Neuronal stem cell (in vitro differentiated cells): ENCODE measurements around the gene LGALS3BP.

Source experiments
- DNase-seq: peaks from one replicate; pipeline ENCODE4 v3.0.0-alpha.2; 2013; ENCODE audit warnings: low spot score
- H2AFZ ChIP-seq: one replicate; pipeline ENCODE4 v1.6.1; 2013; ENCODE audit warnings: mild to moderate bottlenecking, low read length, inconsistent platforms
- H2AK5ac ChIP-seq: 2 replicates; pipeline ENCODE4 v1.6.1; 2013; ENCODE audit warnings: low read depth, mild to moderate bottlenecking, inconsistent platforms, low read length, moderate library complexity, mixed read lengths
- H2BK120ac ChIP-seq: 2 replicates; pipeline ENCODE4 v1.6.1; 2013; ENCODE audit warnings: low read depth, mild to moderate bottlenecking, inconsistent platforms, low read length, moderate library complexity, mixed read lengths
- H2BK12ac ChIP-seq: one replicate; pipeline ENCODE4 v1.6.1; 2013; ENCODE audit warnings: low read length, inconsistent platforms
- H2BK15ac ChIP-seq: 2 replicates; pipeline ENCODE4 v1.6.1; 2013; ENCODE audit warnings: mild to moderate bottlenecking, low read length, inconsistent platforms, mixed read lengths
- H2BK5ac ChIP-seq: one replicate; pipeline ENCODE4 v1.6.1; 2013; ENCODE audit warnings: inconsistent platforms, mild to moderate bottlenecking, low read length, moderate library complexity
- H3K14ac ChIP-seq: one replicate; pipeline ENCODE4 v1.6.1; 2013; ENCODE audit warnings: low read length, inconsistent platforms
- H3K18ac ChIP-seq: 2 replicates; pipeline ENCODE4 v1.6.1; 2013; ENCODE audit warnings: low read length, inconsistent platforms
- H3K23ac ChIP-seq: 2 replicates; pipeline ENCODE4 v1.6.1; 2013; ENCODE audit warnings: low read depth, mild to moderate bottlenecking, mixed read lengths, low read length, inconsistent platforms; ENCODE audit not compliant: poor library complexity
- H3K27ac ChIP-seq: replicated peaks from 3 replicates; pipeline ENCODE4 v1.5.1; 2013; ENCODE audit warnings: low read length, inconsistent platforms
- H3K27me3 ChIP-seq, 3 experiments: 2 replicates each; pipeline ENCODE4 v1.6.1; 2013; ENCODE audit warnings: low read length in 3 of 3, mild to moderate bottlenecking in 2 of 3, inconsistent platforms in 1 of 3, low read depth in 1 of 3, mixed read lengths in 1 of 3, moderate library complexity in 1 of 3; ENCODE audit not compliant: control insufficient read depth in 3 of 3, insufficient read depth in 3 of 3
- H3K36me3 ChIP-seq, 2 donors: replicated peaks in 1 of 2; 2 replicates each; pipeline ENCODE4 v1.6.1; 2013; ENCODE audit warnings: low read length in 2 of 2; ENCODE audit not compliant: control insufficient read depth in 2 of 2, insufficient read depth in 2 of 2
- H3K4ac ChIP-seq: 2 replicates; pipeline ENCODE4 v1.6.1; 2013; ENCODE audit warnings: inconsistent platforms, mild to moderate bottlenecking, low read length, moderate library complexity
- H3K4me1 ChIP-seq, 2 donors: 1 replicate in 1 of 2; 2 replicates in 1 of 2; pipeline ENCODE4 v1.6.1; 2013; ENCODE audit warnings: low read length in 2 of 2, low read depth in 1 of 2; ENCODE audit not compliant: control insufficient read depth in 2 of 2, insufficient read depth in 1 of 2
- H3K4me2 ChIP-seq: one replicate; pipeline ENCODE4 v1.6.1; 2013; ENCODE audit warnings: mild to moderate bottlenecking, low read length, inconsistent platforms; ENCODE audit not compliant: insufficient read depth, poor library complexity, severe bottlenecking
- H3K4me3 ChIP-seq, 2 donors: 2 replicates each; pipeline ENCODE4 v1.5.1; 2013; ENCODE audit warnings: low read length in 2 of 2, mild to moderate bottlenecking in 2 of 2, inconsistent platforms in 1 of 2, moderate library complexity in 1 of 2
- H3K79me1 ChIP-seq: one replicate; pipeline ENCODE4 v1.6.1; 2013; ENCODE audit warnings: low read depth, mild to moderate bottlenecking, inconsistent platforms, low read length, moderate library complexity
- H3K9ac ChIP-seq: one replicate; pipeline ENCODE4 v1.6.1; 2013; ENCODE audit warnings: mild to moderate bottlenecking, low read depth, low read length, inconsistent platforms; ENCODE audit not compliant: poor library complexity
- H3K9me3 ChIP-seq, 2 donors: replicated peaks in 1 of 2; 2 replicates each; pipeline versions ENCODE3 to v1.6.1; 2013; ENCODE audit warnings: low read length in 2 of 2, mild to moderate bottlenecking in 2 of 2, inconsistent platforms in 1 of 2, low read depth in 1 of 2, mixed read lengths in 1 of 2, moderate library complexity in 1 of 2; ENCODE audit not compliant: control insufficient read depth in 2 of 2, insufficient read depth in 1 of 2
- H4K8ac ChIP-seq: one replicate; pipeline ENCODE4 v1.6.1; 2013; ENCODE audit warnings: low read depth, mild to moderate bottlenecking, inconsistent platforms, low read length, moderate library complexity
- H4K91ac ChIP-seq: one replicate; pipeline ENCODE4 v1.6.1; 2013; ENCODE audit warnings: low read length, low read depth, mild to moderate bottlenecking, inconsistent platforms; ENCODE audit not compliant: poor library complexity
- WGBS, 2 donors: extraction: QIAGEN DNeasy Blood & Tissue Kit; methylation state at CpG; one replicate each; pipeline ENCODE4 v1.1.7; 2013; ENCODE audit warnings: missing lambda C conversion rate in 2 of 2, mixed read lengths in 1 of 2; ENCODE audit not compliant: insufficient read length in 2 of 2, insufficient replicate concordance in 1 of 2; ENCODE audit errors: extremely low coverage in 2 of 2; 5-methylcytosine and 5-hydroxymethylcytosine counted together

Gene LGALS3BP

DNA sequence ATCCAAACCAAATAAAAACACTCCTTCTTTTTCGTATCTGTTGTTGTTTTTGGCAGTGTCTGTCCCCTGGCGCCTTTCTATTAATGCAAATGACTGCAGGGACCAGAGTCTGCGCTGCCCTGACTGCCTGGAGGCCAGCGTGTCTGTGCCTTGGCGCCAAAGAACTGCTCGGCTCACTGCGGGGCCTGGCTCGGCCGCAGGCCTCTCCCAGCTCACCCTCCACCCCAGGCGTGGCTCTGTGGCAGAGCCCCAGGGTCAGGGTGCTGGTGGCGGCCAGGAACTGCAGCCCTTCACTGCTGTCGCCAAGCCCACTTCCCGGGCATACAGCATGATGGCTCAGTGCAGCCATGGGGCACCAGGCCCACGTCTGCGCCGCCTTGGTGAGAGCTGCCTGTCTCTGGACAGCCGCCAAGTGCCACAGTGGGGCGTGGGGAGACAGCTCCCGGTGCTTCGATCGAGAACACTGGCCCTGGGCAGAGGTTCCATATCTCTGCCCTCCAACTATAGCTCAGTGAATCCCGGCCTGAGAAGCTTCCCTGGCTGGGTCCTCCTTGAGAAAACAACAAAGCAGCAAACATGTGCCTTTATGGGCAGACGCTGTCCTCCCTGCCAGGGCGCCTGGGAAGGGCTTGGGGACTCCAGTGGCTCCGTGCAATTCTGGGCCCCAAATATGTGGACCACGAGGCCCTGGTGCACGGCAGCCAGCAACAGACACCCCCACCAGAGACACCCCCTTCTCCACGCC lies 18.8 kb upstream of the LGALS3BP start:
- Histone ChIP-seq H2BK15ac (no peak overlapping the region), H3K4me1 (peaks cover 0 to under 1% of the 10 kb centered on the region in 2 donors), H3K14ac (no peak overlapping the region), H3K36me3 (peaks cover 28 to 69% of the 10 kb centered on the region in 2 donors), H3K79me1 (peaks cover 26% of the 10 kb centered on the region), H3K23ac (peak overlapping the region; percentile 5), H3K18ac (no peak overlapping the region), H2BK5ac (no peak overlapping the region), H2AFZ (no peak overlapping the region), H3K27me3 (no peaks in the 10 kb centered on the region), H2BK12ac (no peak overlapping the region), H2AK5ac (no peak overlapping the region), H3K4ac (no peak overlapping the region), H3K27ac (no peak overlapping the region), H3K4me2 (no peak overlapping the region), H3K9me3 (peaks cover 0 to 2% of the 10 kb centered on the region in 2 donors), H4K91ac (no peak overlapping the region), H3K4me3 (no peak overlapping the region), H2BK120ac (no peak overlapping the region), H3K9ac (peak overlapping the region; percentile 9), H4K8ac (no peak overlapping the region)
- WGBS, 2 donors, result no CpG with 5 or more reads among the region's 28 CpGs
- no peak for DNase-seq

DNA sequence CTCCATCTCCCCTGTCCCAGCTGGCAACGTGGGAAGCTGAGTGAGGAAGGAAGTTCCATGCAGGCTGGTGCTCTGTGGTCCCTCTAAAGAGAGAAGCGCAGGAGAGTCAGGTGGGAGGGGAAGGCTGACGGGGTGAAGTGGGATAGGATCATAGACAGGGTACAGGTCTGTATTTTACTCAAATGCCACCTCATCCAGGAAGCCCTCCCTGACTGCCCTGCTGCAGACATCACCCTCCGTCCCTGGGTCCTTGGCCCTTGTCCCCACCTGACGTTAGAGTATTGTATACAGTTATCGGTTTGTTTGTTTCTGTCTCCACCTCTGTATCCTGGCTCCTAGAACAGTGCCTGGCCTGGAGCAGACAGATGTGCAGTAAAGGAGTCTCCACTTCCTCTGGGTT lies 18.2 kb upstream of the LGALS3BP start:
- Histone ChIP-seq H3K4ac (no peak overlapping the region), H2BK5ac (no peak overlapping the region), H3K27ac (no peak overlapping the region), H3K36me3 (peaks cover 31 to 75% of the 10 kb centered on the region in 2 donors), H3K14ac (no peak overlapping the region), H3K9me3 (peaks cover 0 to 3% of the 10 kb centered on the region in 2 donors), H3K4me3 (no peak overlapping the region), H3K4me1 (no peaks in the 10 kb centered on the region), H4K8ac (no peak overlapping the region), H3K9ac (no peak overlapping the region), H2BK120ac (no peak overlapping the region), H2AFZ (no peak overlapping the region), H4K91ac (no peak overlapping the region), H3K23ac (no peak overlapping the region), H3K18ac (no peak overlapping the region), H3K27me3 (no peaks in the 10 kb centered on the region), H3K4me2 (no peak overlapping the region), H2BK15ac (no peak overlapping the region), H2BK12ac (no peak overlapping the region), H2AK5ac (no peak overlapping the region), H3K79me1 (peaks cover 24% of the 10 kb centered on the region)
- DNase-seq, result no peak
- no CpG with 5 or more reads among the region's 6 CpGs for WGBS, 2 donors

DNA sequence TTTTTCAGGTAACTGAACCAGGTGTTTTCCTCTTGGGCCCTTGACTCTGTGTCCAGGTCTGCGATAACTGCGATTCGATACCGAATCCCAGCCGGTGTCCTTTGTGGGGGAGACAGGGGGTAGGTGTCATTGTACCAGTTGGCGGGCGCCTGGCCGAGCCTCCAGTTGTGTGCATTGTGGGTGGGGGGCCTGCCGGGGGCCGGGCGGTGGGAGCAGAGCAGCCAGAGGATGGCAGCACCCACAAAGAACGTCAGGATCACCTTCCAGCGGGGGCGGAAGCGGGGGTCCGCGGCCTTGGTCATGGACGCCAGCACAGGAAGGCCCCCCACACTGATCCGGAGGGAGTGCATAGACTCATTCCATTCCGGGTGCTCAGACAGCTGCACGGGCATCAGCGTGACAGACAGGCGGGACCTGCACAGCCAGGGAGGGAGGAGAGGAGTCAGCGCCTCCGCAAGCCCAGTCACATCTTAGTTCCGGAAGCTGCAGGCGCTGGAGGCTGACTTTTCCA lies 17.6 kb upstream of the LGALS3BP start:
- no peak overlapping the region for H2AK5ac ChIP-seq
- no CpG with 5 or more reads among the region's 27 CpGs for WGBS, 2 donors

DNA sequence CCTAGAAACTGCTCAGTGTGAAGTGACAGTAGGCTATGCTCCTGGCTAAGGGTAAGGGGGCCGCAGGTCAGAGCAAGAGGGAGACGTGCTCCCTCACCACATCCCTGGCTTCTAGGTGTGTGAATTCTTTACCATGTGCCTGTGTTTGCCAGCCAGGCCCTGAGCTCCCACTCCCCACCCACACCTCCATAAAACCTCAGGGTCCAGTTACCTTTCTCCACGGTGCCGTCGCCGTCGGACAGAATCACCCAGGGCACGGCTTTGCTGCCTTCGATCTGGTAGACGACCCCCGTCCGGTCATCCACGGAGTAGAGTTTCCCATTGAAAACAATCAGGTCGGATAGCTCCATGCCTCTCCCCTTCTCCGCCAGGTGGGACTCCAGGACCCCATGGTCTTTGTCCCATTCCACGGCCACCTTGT lies 17.1 kb upstream of the LGALS3BP start:
- peaks cover 32 to 86% of the 10 kb centered on the region in 2 donors for H3K36me3 ChIP-seq
- no peak overlapping the region for H3K18ac ChIP-seq
- H3K79me1 ChIP-seq, result peaks cover 22% of the 10 kb centered on the region
- H3K14ac ChIP-seq, result no peak overlapping the region
- H2BK15ac ChIP-seq, result no peak overlapping the region
- H3K23ac ChIP-seq, result no peak overlapping the region
- no peaks in the 10 kb centered on the region for H3K27me3 ChIP-seq
- no peak overlapping the region for H3K4ac ChIP-seq
- no peak overlapping the region for H3K4me3 ChIP-seq
- H2AK5ac ChIP-seq, result no peak overlapping the region
- H3K9ac ChIP-seq, result no peak overlapping the region
- no peak overlapping the region for H4K8ac ChIP-seq
- WGBS, 2 donors, result no CpG with 5 or more reads among the region's 16 CpGs
- H3K27ac ChIP-seq, result no peak overlapping the region
- no peak overlapping the region for H2BK120ac ChIP-seq
- H3K4me2 ChIP-seq, result no peak overlapping the region
- no peak overlapping the region for H2AFZ ChIP-seq
- H3K4me1 ChIP-seq, result no peaks in the 10 kb centered on the region
- no peak overlapping the region for H2BK12ac ChIP-seq
- H3K9me3 ChIP-seq, result peaks cover 0 to 3% of the 10 kb centered on the region in 2 donors
- H2BK5ac ChIP-seq, result no peak overlapping the region
- no peak for DNase-seq
- H4K91ac ChIP-seq, result no peak overlapping the region

More for the DNA sequence above, 17.6 kb upstream of the LGALS3BP start:
- no peaks in the 10 kb centered on the region for H3K4me1 ChIP-seq
- no peak overlapping the region for H2BK15ac ChIP-seq
- no peak overlapping the region for H3K4me2 ChIP-seq
- no peak overlapping the region for H3K23ac ChIP-seq
- peaks cover 22% of the 10 kb centered on the region for H3K79me1 ChIP-seq
- H4K8ac ChIP-seq, result no peak overlapping the region
- H2AFZ ChIP-seq, result no peak overlapping the region
- H3K4ac ChIP-seq, result no peak overlapping the region
- DNase-seq, result no peak
- no peaks in the 10 kb centered on the region for H3K27me3 ChIP-seq
- H3K9me3 ChIP-seq, result peaks cover 0 to 3% of the 10 kb centered on the region in 2 donors
- no peak overlapping the region for H2BK5ac ChIP-seq
- no peak overlapping the region for H4K91ac ChIP-seq
- no peak overlapping the region for H3K18ac ChIP-seq
- H2BK120ac ChIP-seq, result no peak overlapping the region
- H3K4me3 ChIP-seq, result no peak overlapping the region
- no peak overlapping the region for H3K9ac ChIP-seq
- H3K27ac ChIP-seq, result no peak overlapping the region
- no peak overlapping the region for H3K14ac ChIP-seq
- peaks cover 32 to 81% of the 10 kb centered on the region in 2 donors for H3K36me3 ChIP-seq
- H2BK12ac ChIP-seq, result no peak overlapping the region
